T-helper 9 cell (primary cell): ENCODE data around the gene SPOCK3.
"Not testable (repeated sequence)": the region's sequence is repeated elsewhere in the genome, so short reads cannot be mapped to it uniquely, and the experiment has no call there.

Source experiments
- DNase-seq: peaks from one replicate; pipeline ENCODE4 v3.0.0-alpha.2; 2020

SPOCK3 gene

GRCh38 chr4:166924424-166924823, 309.9 kb downstream of the SPOCK3 start:
- DNase-seq: no peak

- DNase-seq: no peak
Observed at GRCh38 chr4:166913926-166914325, 320.4 kb downstream of the SPOCK3 start.

GRCh38 chr4:166903408-166903807, 330.9 kb downstream of the SPOCK3 start:
- DNase-seq: no peak

GRCh38 chr4:166902941-166903340, 331.4 kb downstream of the SPOCK3 start:
- DNase-seq: no peak

GRCh38 chr4:166896254-166896653, 338.0 kb downstream of the SPOCK3 start:
- no peak for DNase-seq

- no peak for DNase-seq
Observed at GRCh38 chr4:166895771-166896170, 338.5 kb downstream of the SPOCK3 start.

- no peak for DNase-seq
Observed at GRCh38 chr4:166887457-166887856, 346.8 kb downstream of the SPOCK3 start.

GRCh38 chr4:166886718-166887117, 347.6 kb downstream of the SPOCK3 start:
- DNase-seq: no peak

- no peak for DNase-seq
Observed at GRCh38 chr4:166882221-166882620, 352.1 kb downstream of the SPOCK3 start.

GRCh38 chr4:166875821-166876220, 358.5 kb downstream of the SPOCK3 start:
- DNase-seq: no peak

GRCh38 chr4:166862032-166862431, 372.3 kb downstream of the SPOCK3 start:
- no peak for DNase-seq

GRCh38 chr4:166850398-166850797, 383.9 kb downstream of the SPOCK3 start:
- not testable (repeated sequence) for DNase-seq

GRCh38 chr4:166846939-166847338, 387.4 kb downstream of the SPOCK3 start:
- no peak for DNase-seq

GRCh38 chr4:166842795-166843261, 391.5 kb downstream of the SPOCK3 start:
- DNase-seq: no peak

- DNase-seq: no peak
Observed at GRCh38 chr4:166839615-166840251, 394.6 kb downstream of the SPOCK3 start.

- no peak for DNase-seq
Observed at GRCh38 chr4:166838975-166839614, 395.2 kb downstream of the SPOCK3 start.

- no peak for DNase-seq
Observed at GRCh38 chr4:166836865-166837264, 397.4 kb downstream of the SPOCK3 start.

GRCh38 chr4:166827629-166828028, 406.7 kb downstream of the SPOCK3 start:
- DNase-seq: no peak

GRCh38 chr4:166827167-166827566, 407.1 kb downstream of the SPOCK3 start:
- no peak for DNase-seq

- no peak for DNase-seq
Observed at GRCh38 chr4:166823848-166824247, 410.4 kb downstream of the SPOCK3 start.

- DNase-seq: no peak
Observed at GRCh38 chr4:166823126-166823525, 411.2 kb downstream of the SPOCK3 start.

- no peak for DNase-seq
Observed at GRCh38 chr4:166822386-166822785, 411.9 kb downstream of the SPOCK3 start.

- no peak for DNase-seq
Observed at GRCh38 chr4:166816890-166817289, 417.4 kb downstream of the SPOCK3 start.

- no peak for DNase-seq
Observed at GRCh38 chr4:166808380-166808779, 425.9 kb downstream of the SPOCK3 start.

GRCh38 chr4:166802346-166802745, 431.9 kb downstream of the SPOCK3 start:
- no peak for DNase-seq
